SK-MEL-5 (cell line): ENCODE results near the gene TPST2. TPM values are rescaled to one million over a fixed set of nuclear protein-coding genes. Genes with fewer than 3 reads are reported as not detected.
A peak's percentile ranks its signal among the peaks of the same experiment; 100 is the strongest.

Experiments
- DNase-seq: peaks from one replicate; pipeline ENCODE4 v3.0.0-alpha.2; 2016; ENCODE audit warnings: low read depth, low spot score
- in situ Hi-C: cut with HindIII; loops from 2 replicates; pipeline ENCODE4 v1.10.0; 2016; ENCODE audit warnings: low sequenced_read_pairs, high pct_unique_total_duplicates, low pct_unique_long_range_greater_than_20kb
- total RNA-seq: library from RNA; depleted of rRNA; stranded (reverse); fragments of >200 nt; shearing (Covaris generic); gene quantifications from 2 replicates; pipeline ENCODE4 v1.2.3, GENCODE V29; 2014

The TPST2 gene
- total RNA-seq, 1 experiment from 2014 or later: 30.5 TPM

- in situ Hi-C loops: no loop called here
- no peak for DNase-seq
These were observed 93.5 kb downstream of the TPST2 start for GRCh38 chr22:26496456-26496855.

DNA sequence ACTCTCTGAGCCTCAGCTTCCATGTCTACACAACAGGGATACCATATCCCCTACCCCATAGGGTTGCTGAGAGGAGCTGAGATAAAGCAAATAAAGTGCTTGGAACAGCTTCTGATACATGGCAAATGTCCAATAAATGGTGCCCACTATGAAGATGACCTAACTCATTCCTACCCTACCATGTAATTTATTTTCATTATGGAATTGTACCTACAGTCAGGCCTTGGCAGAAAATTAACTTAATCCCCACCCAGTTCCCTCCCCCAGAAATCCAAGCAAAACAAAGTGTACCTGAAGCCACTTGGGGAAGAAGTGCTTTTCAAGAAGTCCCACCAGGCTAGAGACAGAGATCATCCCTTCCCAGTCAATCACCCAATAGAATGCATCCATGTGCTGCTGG, 95.4 kb downstream of the TPST2 start:
- no peak for DNase-seq
- in situ Hi-C loops: no loop called here

- in situ Hi-C loops: no loop called here
- DNase-seq: no peak
These were observed 97.7 kb downstream of the TPST2 start for GRCh38 chr22:26492220-26492619.

DNA sequence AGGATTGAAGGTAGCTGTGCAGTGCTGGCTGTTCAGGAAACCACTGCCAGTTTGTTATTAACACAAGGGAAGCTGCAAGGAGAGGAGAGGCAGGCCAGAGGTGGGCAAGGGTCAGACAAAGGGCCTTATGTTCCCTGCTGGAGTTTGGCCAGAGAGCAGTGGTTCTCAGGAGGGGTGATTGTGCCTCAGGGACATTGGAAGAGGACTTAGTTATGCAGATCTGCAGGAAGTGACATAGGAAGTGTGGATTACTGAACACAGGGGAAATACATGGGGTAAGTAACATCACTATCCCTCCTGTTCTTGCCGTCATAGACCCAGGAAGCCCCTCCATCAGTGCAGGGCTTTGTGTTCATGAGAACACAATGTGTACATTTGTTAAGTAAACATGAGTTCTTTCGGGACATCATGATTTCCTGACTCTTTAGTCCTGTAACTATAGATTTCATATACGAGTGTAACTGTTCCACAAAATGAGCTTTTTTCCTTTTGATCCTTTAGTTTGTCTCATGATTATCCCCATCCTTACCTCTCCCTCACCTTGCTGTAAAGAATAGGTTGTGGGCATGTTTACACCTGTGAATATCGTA, 100.4 kb downstream of the TPST2 start:
- in situ Hi-C loops: no loop called here
- DNase-seq: peak; percentile 100

DNA sequence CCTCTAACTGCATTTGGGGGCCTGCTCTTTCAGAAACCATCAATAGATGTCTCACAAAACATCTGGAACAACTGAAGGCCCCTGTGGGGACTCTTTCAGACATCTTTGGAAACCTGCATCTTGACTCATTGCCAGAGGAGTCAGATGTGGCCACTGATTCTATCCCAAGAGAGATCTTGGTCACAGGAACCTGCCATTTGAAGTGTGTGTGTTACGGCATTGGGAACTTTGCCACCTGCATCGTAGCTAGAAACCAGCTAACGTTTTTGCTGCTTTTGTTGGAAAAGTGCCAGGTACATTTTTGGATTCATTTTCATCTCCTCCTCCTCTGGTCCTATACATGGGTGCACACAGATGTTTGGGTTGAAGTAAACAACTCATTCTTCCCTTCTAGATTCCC, 101.9 kb downstream of the TPST2 start:
- in situ Hi-C loops: no loop called here
- no peak for DNase-seq

DNA sequence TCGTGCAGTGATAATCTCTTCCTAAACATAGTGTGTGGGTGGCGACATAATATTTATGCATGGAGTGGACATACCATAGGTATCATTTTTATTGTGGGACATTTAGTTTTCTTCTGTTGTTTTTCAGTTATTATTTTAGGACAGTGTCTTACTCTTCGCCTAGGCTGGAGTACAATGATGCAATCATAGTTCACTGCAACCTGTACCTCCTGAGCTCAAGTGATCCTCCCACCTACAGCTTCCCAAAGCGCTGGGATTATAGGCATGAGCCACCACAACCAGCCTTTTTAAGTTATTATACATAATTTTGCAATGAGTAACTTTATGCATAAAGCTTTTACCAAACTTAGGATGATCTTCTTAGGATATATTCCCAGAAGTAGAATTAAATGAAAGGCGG, 103.5 kb downstream of the TPST2 start:
- in situ Hi-C loops: no loop called here
- no peak for DNase-seq

GRCh38 chr22:26485806-26486390, 104.0 kb downstream of the TPST2 start:
- DNase-seq: no peak
- in situ Hi-C loops: no loop called here

- in situ Hi-C loops: no loop called here
- DNase-seq: peak; percentile 67
These were observed 104.9 kb downstream of the TPST2 start for GRCh38 chr22:26485013-26485412.

GRCh38 chr22:26484360-26484706, 105.6 kb downstream of the TPST2 start:
- DNase-seq: peak; percentile 80
- in situ Hi-C loops: no loop called here

- in situ Hi-C loops: no loop called here
These were observed 106.2 kb downstream of the TPST2 start, which contains the start of the genes HPS4 and SRRD for GRCh38 chr22:26483439-26484359. Gene HPS4 (minus strand): TSS chr22:26483783. CDS start chr22:26481762, 2,021 bp downstream. Gene SRRD (plus strand): TSS chr22:26483877. CDS start chr22:26483891, 14 bp downstream.

GRCh38 chr22:26483043-26483438, 106.9 kb downstream of the TPST2 start:
- in situ Hi-C loops: no loop called here
- DNase-seq: no peak

More at GRCh38 chr22:26483439-26484359, 106.2 kb downstream of the TPST2 start, which contains the start of the genes HPS4 and SRRD:
- DNase-seq: peak; percentile 92

GRCh38 chr22:26482161-26482560, 107.8 kb downstream of the TPST2 start:
- DNase-seq: peak; percentile 83
- in situ Hi-C loops: no loop called here

DNA sequence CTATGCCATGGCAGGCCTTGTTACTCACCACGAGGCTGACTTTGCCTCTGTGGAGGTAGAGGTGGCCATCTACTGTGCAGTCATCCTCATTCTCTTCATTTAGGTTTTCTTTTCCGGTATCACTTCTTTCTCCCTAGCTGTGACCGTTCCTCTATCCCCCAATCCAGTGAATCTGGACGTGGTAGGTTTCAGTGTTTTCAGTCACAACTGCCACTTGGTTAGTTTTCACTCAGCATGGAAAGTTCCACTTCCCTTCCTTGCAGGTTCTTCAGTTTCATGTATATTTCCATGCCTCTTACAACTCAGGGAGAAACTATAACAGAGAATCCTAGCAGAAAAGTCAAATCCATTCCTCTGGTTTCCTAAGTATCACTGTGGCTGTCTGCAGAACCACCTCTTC, 108.2 kb downstream of the TPST2 start:
- in situ Hi-C loops: no loop called here
- DNase-seq: peak; percentile 45

GRCh38 chr22:26481112-26481693, 108.7 kb downstream of the TPST2 start:
- DNase-seq: no peak
- in situ Hi-C loops: no loop called here

- DNase-seq: no peak
- in situ Hi-C loops: no loop called here
These were observed 109.4 kb downstream of the TPST2 start for GRCh38 chr22:26480611-26480932.

- in situ Hi-C loops: no loop called here
- DNase-seq: peak; percentile 72
These were observed 109.9 kb downstream of the TPST2 start for GRCh38 chr22:26479792-26480610.

DNA sequence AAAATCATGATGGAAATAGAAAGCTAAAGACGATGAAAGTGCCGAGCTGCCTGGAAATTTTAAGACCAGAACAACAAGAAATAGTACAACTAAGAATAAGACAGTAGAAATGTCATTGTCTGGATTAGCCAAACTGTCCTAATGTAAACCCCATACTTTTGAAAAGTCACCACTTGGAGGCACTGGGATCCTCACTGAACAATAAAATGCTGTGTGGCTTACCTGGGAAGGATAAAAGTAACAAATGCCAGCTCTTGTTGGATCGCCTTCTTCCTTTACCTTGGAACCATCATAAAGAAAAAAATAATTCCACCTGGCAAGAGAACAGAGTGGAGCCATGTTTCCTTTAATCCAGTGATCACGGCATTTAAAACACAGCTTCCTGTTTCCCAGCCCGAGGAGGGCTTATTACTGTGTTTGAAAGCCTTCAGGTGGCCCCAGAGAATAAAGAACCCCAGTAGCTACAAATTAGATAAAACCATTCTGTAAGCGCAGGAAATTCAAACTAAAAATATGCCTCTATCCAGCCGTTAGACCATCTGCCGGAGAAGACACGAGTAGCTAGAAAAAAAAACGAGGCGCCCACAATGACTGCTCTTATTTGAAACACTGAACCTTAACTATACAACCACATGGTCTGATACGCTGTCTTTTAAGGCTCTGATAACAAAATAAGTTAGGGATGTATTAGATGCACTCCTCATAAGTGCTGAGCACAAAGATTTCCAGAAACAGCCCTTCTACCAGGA, 110.7 kb downstream of the TPST2 start:
- in situ Hi-C loops: no loop called here

More for the DNA sequence above, 110.7 kb downstream of the TPST2 start:
- peak; percentile 52 for DNase-seq
